Pancreas (tissue), 10 donors: ENCODE data around the gene RBM19. TPM values are rescaled to one million over a fixed set of nuclear protein-coding genes. Genes with fewer than 3 reads are reported as not detected.

Experiments used
- ATAC-seq, 4 donors: fragments of 200-7000 bp; cut with Tn5 transposase; one replicate each; pipeline versions ENCODE4 v1.8.0 to v1.9.1; 2020; ENCODE audit warnings: mild to moderate bottlenecking in 4 of 4, moderate library complexity in 4 of 4
- DNase-seq, 6 donors: peaks; one replicate each; pipeline ENCODE4 v3.0.0-alpha.2; 2020
- FAIRE-seq: peaks from 2 replicates; lab custom pipeline; 2012; peaks lifted over from hg19 to GRCh38; lab: Jason Lieb, UNC
- H3K27ac ChIP-seq, 4 donors: fragments of 200-600 bp; sonication (generic); 1 replicate in 3 of 4; 2 replicates in 1 of 4; pipeline versions ENCODE4 v1.5.0 to v1.8.0; 2020
- H3K27me3 ChIP-seq, 4 donors: fragments of 200-600 bp; one replicate each; pipeline ENCODE4 v1.8.0; 2021
- H3K36me3 ChIP-seq, 3 donors: fragments of 200-600 bp; sonication (generic) in 1 of 3; one replicate each; pipeline versions ENCODE4 v1.5.0 to v1.8.0; 2020 to 2021
- H3K4me1 ChIP-seq, 3 donors: fragments of 200-600 bp; one replicate each; pipeline ENCODE4 v1.8.0; 2021
- H3K4me3 ChIP-seq, 4 donors: fragments of 200-600 bp; sonication (generic) in 2 of 4; one replicate each; pipeline versions ENCODE4 v1.5.0 to v1.8.0; 2020 to 2021
- H3K9me3 ChIP-seq, 4 donors: fragments of 200-600 bp; one replicate each; pipeline ENCODE4 v1.8.0; 2021
- CTCF ChIP-seq, 4 donors: fragments of 200-600 bp; sonication (generic) in 3 of 4; IDR thresholded peaks; one replicate each; pipeline versions ENCODE4 v1.5.0 to v1.8.0; 2021; ENCODE audit warnings: antibody characterized with exemption in 4 of 4
- WGBS, 2 donors: extraction: QIAGEN DNeasy Blood & Tissue Kit; methylation state at CpG; one replicate each; pipeline ENCODE4 v1.1.7; 2013; 5-methylcytosine and 5-hydroxymethylcytosine counted together
- intact Hi-C, 3 donors: fragments of 100-400 bp; cut with DNase I; formaldehyde crosslinking; loops; one replicate each; pipeline versions ENCODE4 v1.11.1 to v1.14.2; 2022
- polyA plus RNA-seq, 2 donors: library from polyadenylated mRNA; stranded (reverse); fragments of 200-250 nt; gene quantifications; one replicate each; pipeline ENCODE4 v1.2.3, GENCODE V29; 2013
- total RNA-seq, 6 donors: library from RNA; stranded (reverse); fragmentation: NEBNext Ultra II Directional in 4 of 6; extraction: Animal tissue kit (Norgen Biotek cat#: 25700) in 4 of 6; gene quantifications; one replicate each; pipeline versions ENCODE4 v1.2.1 to v1.2.4, GENCODE V29; 2021 to 2023
- donor health status: healthy with polysubstance abuse.
- donor health status: DM: no; HTN: no; CAD: no; lungs with moderate emphysema.
- donor health status: DM: no; HTN: no; CAD: no.
- donor health status: control.
- donor health status: control.
- donor health status: Bipolar disorder and iron deficiency.
- donor health status: DM: yes; HTN: yes; CAD: no.
- donor health status: DM: no; HTN: no; CAD: no.
- donor health status: DM: no; HTN: no; CAD: no.
- donor health status: DM: yes; HTN: yes; CAD: no.

RBM19 gene
- total and polyA plus RNA-seq, 8 donors = 13.9 to 32.2 (median 15.8) TPM

GRCh38 chr12:113796852-113797534 lies 169.1 kb downstream of the RBM19 start:
- H3K9me3 ChIP-seq = no peaks in the 10 kb centered on the region
- no peak for TF ChIP-seq CTCF (IDR thresholded peaks at IDR 0.05)
- no peak overlapping the region for H3K27ac ChIP-seq
- H3K4me3 ChIP-seq = no peak overlapping the region
- WGBS, 2 donors = 72 to 80% methylated on average over 14 of the region's 14 CpGs
- intact Hi-C loops = no loop called here
- FAIRE-seq = no peak
- H3K27me3 ChIP-seq = no peaks in the 10 kb centered on the region
- H3K4me1 ChIP-seq = no peaks in the 10 kb centered on the region
- DNase-seq = no peak
- no peak for ATAC-seq
- H3K36me3 ChIP-seq = no peaks in the 10 kb centered on the region

- H3K9me3 ChIP-seq = no peaks in the 10 kb centered on the region
- no peaks in the 10 kb centered on the region for H3K27me3 ChIP-seq
- no peak for TF ChIP-seq CTCF (IDR thresholded peaks at IDR 0.05)
- H3K4me3 ChIP-seq = no peak overlapping the region
- no peak for DNase-seq
- 61 to 65% methylated on average over 28 of the region's 28 CpGs for WGBS, 2 donors
- H3K36me3 ChIP-seq = no peaks in the 10 kb centered on the region
- no peaks in the 10 kb centered on the region for H3K4me1 ChIP-seq
- H3K27ac ChIP-seq = no peak overlapping the region
- FAIRE-seq = no peak
- ATAC-seq = no peak
- intact Hi-C loops = no loop called here
These were observed 169.9 kb downstream of the RBM19 start for GRCh38 chr12:113796066-113796827.

GRCh38 chr12:113795445-113795844 lies 170.7 kb downstream of the RBM19 start:
- intact Hi-C loops = no loop called here
- no peak for DNase-seq
- H3K27ac ChIP-seq = no peak overlapping the region

GRCh38 chr12:113794774-113795173 lies 171.4 kb downstream of the RBM19 start:
- intact Hi-C loops = no loop called here
- ATAC-seq (no peak), FAIRE-seq (no peak), DNase-seq (no peak)
- Histone ChIP-seq H3K4me1 (no peaks in the 10 kb centered on the region), H3K27me3 (no peaks in the 10 kb centered on the region), H3K27ac (no peak overlapping the region), H3K36me3 (no peaks in the 10 kb centered on the region), H3K4me3 (no peak overlapping the region), H3K9me3 (no peaks in the 10 kb centered on the region)
- WGBS, 2 donors = 36 to 46% methylated on average over 17 of the region's 17 CpGs
- no peak for TF ChIP-seq CTCF (IDR thresholded peaks at IDR 0.05)

More at GRCh38 chr12:113795445-113795844, 170.7 kb downstream of the RBM19 start:
- no peak for ATAC-seq
- Histone ChIP-seq H3K36me3 (no peaks in the 10 kb centered on the region), H3K4me1 (no peaks in the 10 kb centered on the region), H3K4me3 (no peak overlapping the region), H3K27me3 (no peaks in the 10 kb centered on the region), H3K9me3 (no peaks in the 10 kb centered on the region)
- no peak for FAIRE-seq
- TF ChIP-seq CTCF (IDR thresholded peaks at IDR 0.05) = no peak
- WGBS, 2 donors = 67 to 74% methylated on average over 10 of the region's 10 CpGs

- H3K9me3 ChIP-seq = no peaks in the 10 kb centered on the region
- no peaks in the 10 kb centered on the region for H3K4me1 ChIP-seq
- H3K27me3 ChIP-seq = no peaks in the 10 kb centered on the region
- intact Hi-C loops = no loop called here
- FAIRE-seq (no peak), DNase-seq (no peak), ATAC-seq (no peak)
- no peak overlapping the region for H3K27ac ChIP-seq
- no peak for TF ChIP-seq CTCF (IDR thresholded peaks at IDR 0.05)
- H3K36me3 ChIP-seq = no peaks in the 10 kb centered on the region
- 65 to 73% methylated on average over 9 of the region's 9 CpGs for WGBS, 2 donors
- no peak overlapping the region for H3K4me3 ChIP-seq
These were observed 172.9 kb downstream of the RBM19 start for GRCh38 chr12:113793250-113793649.
